H1 (cell line): ENCODE results near the gene OR8B12.

Experiments used
- CBX5 ChIP-seq: fragments of 300-800, 300-1000 bp; sonication (generic); IDR thresholded peaks from 2 replicates; pipeline ENCODE4 v1.7.1; 2016; ENCODE audit warnings: antibody characterized with exemption, low read length, low read depth
- EP300 ChIP-seq, 2 experiments: IDR thresholded peaks; 1 replicate in 1 of 2; 2 replicates in 1 of 2; pipeline ENCODE4 v1.6.1; 2011 to 2012; ENCODE audit warnings: low read depth in 2 of 2, low read length in 2 of 2, mild to moderate bottlenecking in 2 of 2, borderline replicate concordance in 1 of 2, inconsistent platforms in 1 of 2, moderate library complexity in 1 of 2
- EZH2 ChIP-seq: fragments of 200-600 bp; sonication (generic); IDR thresholded peaks from 2 replicates; pipeline ENCODE4 v1.7.1; 2012; ENCODE audit warnings: low read depth, mild to moderate bottlenecking, moderate library complexity, low read length, inconsistent platforms; ENCODE audit not compliant: severe bottlenecking
- HDAC6 ChIP-seq: IDR thresholded peaks from one replicate; pipeline ENCODE4 v1.7.1; 2012; ENCODE audit warnings: low read depth, mild to moderate bottlenecking, inconsistent platforms, low read length, moderate library complexity
- KDM4A ChIP-seq: IDR thresholded peaks from one replicate; pipeline ENCODE4 v1.7.1; 2012; ENCODE audit warnings: low read depth, mild to moderate bottlenecking, moderate library complexity, low read length, inconsistent platforms; ENCODE audit not compliant: severe bottlenecking
- RBBP5 ChIP-seq: IDR thresholded peaks from 2 replicates; pipeline ENCODE4 v1.7.1; 2012; ENCODE audit warnings: low read depth, mild to moderate bottlenecking, inconsistent platforms, low read length, moderate library complexity, borderline replicate concordance
- SAP30 ChIP-seq: fragments of 300-600 bp; sonication (generic); IDR thresholded peaks from 2 replicates; pipeline ENCODE4 v1.7.1; 2012; ENCODE audit warnings: low read length, moderate library complexity, mild to moderate bottlenecking, inconsistent platforms; ENCODE audit not compliant: insufficient read depth, insufficient replicate concordance
- TAF1 ChIP-seq: IDR thresholded peaks from 2 replicates; pipeline ENCODE4 v1.6.1; 2011; ENCODE audit warnings: mild to moderate bottlenecking, low read depth, low read length
- TEAD4 ChIP-seq: IDR thresholded peaks from 2 replicates; pipeline ENCODE4 v1.6.1; 2012; ENCODE audit warnings: low read depth, low read length, inconsistent platforms, mixed read lengths
- TF ChIP-seq, protein P1 (sequence below), 3 experiments: IDR thresholded peaks; 1 replicate in 2 of 3; 2 replicates in 1 of 3; pipeline versions ENCODE4 v1.5.1 to v1.6.1; 2011; ENCODE audit warnings: low read length in 3 of 3, mild to moderate bottlenecking in 3 of 3, inconsistent platforms in 2 of 3, low read depth in 1 of 3, moderate library complexity in 1 of 3; ENCODE audit not compliant: insufficient read depth in 1 of 3; ENCODE audit errors: control extremely low read depth in 1 of 3
- TF ChIP-seq, protein P2 (sequence below): IDR thresholded peaks from 2 replicates; pipeline ENCODE4 v1.6.1; 2011; ENCODE audit warnings: low read depth, mild to moderate bottlenecking, low read length; ENCODE audit not compliant: insufficient read depth
- TF ChIP-seq, protein P3 (sequence below): IDR thresholded peaks from 2 replicates; pipeline ENCODE4 v1.6.1; 2012; ENCODE audit warnings: inconsistent platforms

DNA sequence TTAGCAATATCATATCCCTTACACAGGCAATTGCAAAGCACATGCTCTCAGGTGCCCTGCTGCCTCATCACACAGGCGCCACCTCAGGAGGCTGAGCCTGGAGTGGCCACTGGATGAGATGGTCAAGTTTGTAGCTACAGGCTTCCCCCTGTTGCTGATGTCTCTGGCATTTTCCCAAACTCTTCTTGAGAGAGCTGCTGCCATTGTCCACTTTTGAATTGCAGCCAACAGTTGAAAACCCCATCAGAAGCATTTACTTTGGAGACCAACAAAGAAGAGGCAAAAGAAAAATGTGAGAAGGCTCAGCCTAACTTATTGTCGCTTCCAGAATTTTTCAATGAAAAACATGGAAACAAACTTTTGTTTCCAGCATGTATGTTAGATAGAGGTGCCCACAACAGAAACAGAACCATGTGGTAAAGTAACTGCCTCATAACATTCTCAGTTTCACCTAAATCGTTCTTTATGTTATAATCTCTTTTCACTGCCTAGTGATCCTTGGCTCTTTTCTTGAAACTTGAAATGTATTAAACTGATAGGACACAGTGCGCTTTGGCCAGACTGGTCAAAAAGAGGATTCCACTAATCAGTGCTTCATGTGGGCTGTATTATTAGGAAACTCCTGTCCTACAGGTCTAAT, 50.3 kb downstream of the OR8B12 start:
- TF ChIP-seq TEAD4 = no peak
- TF ChIP-seq, protein P1, sequence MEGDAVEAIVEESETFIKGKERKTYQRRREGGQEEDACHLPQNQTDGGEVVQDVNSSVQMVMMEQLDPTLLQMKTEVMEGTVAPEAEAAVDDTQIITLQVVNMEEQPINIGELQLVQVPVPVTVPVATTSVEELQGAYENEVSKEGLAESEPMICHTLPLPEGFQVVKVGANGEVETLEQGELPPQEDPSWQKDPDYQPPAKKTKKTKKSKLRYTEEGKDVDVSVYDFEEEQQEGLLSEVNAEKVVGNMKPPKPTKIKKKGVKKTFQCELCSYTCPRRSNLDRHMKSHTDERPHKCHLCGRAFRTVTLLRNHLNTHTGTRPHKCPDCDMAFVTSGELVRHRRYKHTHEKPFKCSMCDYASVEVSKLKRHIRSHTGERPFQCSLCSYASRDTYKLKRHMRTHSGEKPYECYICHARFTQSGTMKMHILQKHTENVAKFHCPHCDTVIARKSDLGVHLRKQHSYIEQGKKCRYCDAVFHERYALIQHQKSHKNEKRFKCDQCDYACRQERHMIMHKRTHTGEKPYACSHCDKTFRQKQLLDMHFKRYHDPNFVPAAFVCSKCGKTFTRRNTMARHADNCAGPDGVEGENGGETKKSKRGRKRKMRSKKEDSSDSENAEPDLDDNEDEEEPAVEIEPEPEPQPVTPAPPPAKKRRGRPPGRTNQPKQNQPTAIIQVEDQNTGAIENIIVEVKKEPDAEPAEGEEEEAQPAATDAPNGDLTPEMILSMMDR (IDR thresholded peaks at IDR 0.05; ENCODE audit: control extremely low read depth in 1 of 3, insufficient read depth in 1 of 3, low read depth in 1 of 3, low read length in 3 of 3) = no peak
- TF ChIP-seq EZH2 = no peak
- TF ChIP-seq, protein P2, sequence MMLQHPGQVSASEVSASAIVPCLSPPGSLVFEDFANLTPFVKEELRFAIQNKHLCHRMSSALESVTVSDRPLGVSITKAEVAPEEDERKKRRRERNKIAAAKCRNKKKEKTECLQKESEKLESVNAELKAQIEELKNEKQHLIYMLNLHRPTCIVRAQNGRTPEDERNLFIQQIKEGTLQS = no peak
- TF ChIP-seq SAP30 = no peak
- TF ChIP-seq CBX5 = no peak
- TF ChIP-seq TAF1 = no peak
- TF ChIP-seq KDM4A = no peak
- no peak for TF ChIP-seq HDAC6
- TF ChIP-seq EP300 (IDR thresholded peaks at IDR 0.05; ENCODE audit: borderline replicate concordance in 1 of 2, low read depth in 2 of 2, low read length in 2 of 2) = no peak
- no peak for TF ChIP-seq RBBP5
- TF ChIP-seq, protein P3, sequence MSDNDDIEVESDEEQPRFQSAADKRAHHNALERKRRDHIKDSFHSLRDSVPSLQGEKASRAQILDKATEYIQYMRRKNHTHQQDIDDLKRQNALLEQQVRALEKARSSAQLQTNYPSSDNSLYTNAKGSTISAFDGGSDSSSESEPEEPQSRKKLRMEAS = no peak
